IgD-negative memory B cell (primary cell): ENCODE data around the gene SIM2. TPM values are rescaled to one million over a fixed set of nuclear protein-coding genes. Genes with fewer than 3 reads are reported as not detected.

ENCODE experiments used
- H3K27ac Mint-ChIP-seq, 3 donors: one replicate each; pipeline ENCODE4 v1.8.0; 2020 to 2022; ENCODE audit warnings: mild to moderate bottlenecking in 3 of 3, mixed read lengths in 3 of 3, moderate library complexity in 1 of 3
- H3K27me3 Mint-ChIP-seq: one replicate; pipeline ENCODE4 v1.8.0; 2021; ENCODE audit warnings: mixed read lengths
- H3K36me3 Mint-ChIP-seq: one replicate; pipeline ENCODE4 v1.8.0; 2020; ENCODE audit warnings: mild to moderate bottlenecking, mixed read lengths
- H3K4me1 Mint-ChIP-seq, 3 donors: one replicate each; pipeline ENCODE4 v1.8.0; 2020 to 2022; ENCODE audit warnings: mixed read lengths in 3 of 3, mild to moderate bottlenecking in 1 of 3
- H3K4me3 Mint-ChIP-seq, 4 donors: one replicate each; pipeline ENCODE4 v1.8.0; 2020 to 2022; ENCODE audit warnings: mild to moderate bottlenecking in 4 of 4, mixed read lengths in 4 of 4, moderate library complexity in 3 of 4
- H3K9me3 Mint-ChIP-seq, 3 donors: one replicate each; pipeline ENCODE4 v1.8.0; 2020 to 2021; ENCODE audit warnings: mixed read lengths in 3 of 3, mild to moderate bottlenecking in 1 of 3
- polyA plus RNA-seq: library from polyadenylated mRNA; unstranded; fragments of 300-500 nt; fragmentation: Illumina TruSeq; gene quantifications from one replicate; pipeline ENCODE4 v1.2.3, GENCODE V29; 2021

SIM2 gene
- polyA plus RNA-seq, 1 donor from 2014 or later: not detected

DNA sequence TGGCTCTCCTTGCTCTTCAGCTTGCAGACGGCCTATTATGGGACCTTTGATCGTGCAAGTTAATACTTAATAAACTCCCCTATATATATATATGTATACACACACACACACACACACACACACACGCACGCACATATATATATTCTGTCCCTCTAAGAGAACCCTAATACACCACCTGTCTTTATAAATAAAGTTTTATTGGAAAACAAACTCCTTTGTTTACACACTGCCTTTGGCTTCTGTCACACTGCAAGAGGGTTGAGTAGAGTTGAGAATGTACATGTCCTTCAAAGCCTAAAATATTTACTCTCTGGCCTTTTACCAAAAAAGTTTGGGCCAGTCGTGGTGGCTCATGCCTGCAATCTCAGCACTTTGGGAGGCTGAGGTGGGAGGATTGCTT is 26.2 kb upstream of the SIM2 start:
- Mint-ChIP-seq H3K36me3 (peaks cover 5% of the 10 kb centered on the region), H3K27me3 (peaks cover 16% of the 10 kb centered on the region), H3K27ac (no peak overlapping the region), H3K4me3 (no peak overlapping the region), H3K4me1 (peaks cover 0 to 2% (median 0%) of the 10 kb centered on the region in 3 donors), H3K9me3 (peaks cover 1 to 4% (median 4%) of the 10 kb centered on the region in 3 donors)

- Mint-ChIP-seq H3K27ac (no peak overlapping the region), H3K4me1 (peaks cover 0 to 2% (median 0%) of the 10 kb centered on the region in 3 donors), H3K36me3 (peaks cover 5% of the 10 kb centered on the region), H3K4me3 (no peak overlapping the region), H3K27me3 (peaks cover 20% of the 10 kb centered on the region), H3K9me3 (peaks cover 4 to 13% (median 10%) of the 10 kb centered on the region in 3 donors)
Observed at GRCh38 chr21:36676039-36676950, 22.6 kb upstream of the SIM2 start.

GRCh38 chr21:36677443-36677842 is 21.5 kb upstream of the SIM2 start:
- peaks cover 10 to 16% (median 13%) of the 10 kb centered on the region in 3 donors for H3K9me3 Mint-ChIP-seq
- peaks cover 5% of the 10 kb centered on the region for H3K36me3 Mint-ChIP-seq
- H3K4me3 Mint-ChIP-seq: no peak overlapping the region
- H3K4me1 Mint-ChIP-seq: peaks cover 0 to 2% (median 0%) of the 10 kb centered on the region in 3 donors
- peaks cover 18% of the 10 kb centered on the region for H3K27me3 Mint-ChIP-seq
- H3K27ac Mint-ChIP-seq: no peak overlapping the region

- H3K4me1 Mint-ChIP-seq: peaks cover 0 to 2% (median 0%) of the 10 kb centered on the region in 3 donors
- peaks cover 5% of the 10 kb centered on the region for H3K36me3 Mint-ChIP-seq
- H3K27me3 Mint-ChIP-seq: peaks cover 24% of the 10 kb centered on the region
- H3K27ac Mint-ChIP-seq: no peak overlapping the region
- no peak overlapping the region for H3K4me3 Mint-ChIP-seq
- peaks cover 10 to 17% (median 13%) of the 10 kb centered on the region in 3 donors for H3K9me3 Mint-ChIP-seq
Observed at GRCh38 chr21:36678538-36678937, 20.4 kb upstream of the SIM2 start.

GRCh38 chr21:36681117-36681631 is 17.7 kb upstream of the SIM2 start:
- no peak overlapping the region for H3K27ac Mint-ChIP-seq
- H3K9me3 Mint-ChIP-seq: peaks cover 6 to 21% (median 13%) of the 10 kb centered on the region in 3 donors
- peaks cover 3% of the 10 kb centered on the region for H3K36me3 Mint-ChIP-seq
- peaks cover 24% of the 10 kb centered on the region for H3K27me3 Mint-ChIP-seq
- peak overlapping the region in 1 of 4 donors; percentile 41 for H3K4me3 Mint-ChIP-seq
- H3K4me1 Mint-ChIP-seq: peaks cover 0 to 2% (median 0%) of the 10 kb centered on the region in 3 donors

DNA sequence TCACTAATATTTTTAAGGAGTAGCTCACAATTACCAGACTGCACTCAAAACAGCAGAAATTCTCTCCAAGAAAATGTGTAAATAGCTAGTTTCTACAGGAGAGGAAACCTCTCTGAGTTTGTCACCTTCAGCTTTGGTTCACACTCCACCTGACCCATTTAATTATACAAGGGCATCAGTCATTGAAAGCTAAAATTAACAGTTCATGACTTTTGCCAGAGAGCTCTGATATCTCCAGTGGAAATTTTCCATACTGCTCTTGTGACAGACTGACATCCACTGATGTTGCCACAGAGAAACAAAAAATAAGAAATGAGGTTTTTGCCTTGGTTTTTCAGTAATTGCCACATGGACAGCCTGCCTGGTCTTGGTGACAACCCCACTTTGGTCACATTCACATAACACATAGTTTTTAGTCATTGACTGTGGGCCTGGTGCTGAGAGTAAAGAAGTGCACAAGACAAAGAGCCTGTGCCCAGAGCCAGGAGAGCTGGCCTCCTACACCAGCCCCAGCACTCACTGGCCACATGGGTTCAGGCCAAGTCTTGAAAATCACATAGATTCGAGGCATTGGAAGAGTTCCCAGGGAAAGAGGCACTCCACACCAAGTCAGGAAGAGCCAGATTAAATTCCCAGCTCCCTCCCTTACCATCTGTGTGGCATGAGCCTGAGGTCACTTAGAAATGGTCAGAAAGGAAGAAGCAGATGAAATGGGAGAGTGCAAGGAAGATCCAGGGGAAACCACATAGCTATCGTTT is 13.8 kb upstream of the SIM2 start:
- H3K27ac Mint-ChIP-seq: no peak overlapping the region
- peaks cover 6 to 11% (median 11%) of the 10 kb centered on the region in 3 donors for H3K9me3 Mint-ChIP-seq
- H3K4me3 Mint-ChIP-seq: no peak overlapping the region
- peaks cover 22% of the 10 kb centered on the region for H3K27me3 Mint-ChIP-seq
- H3K36me3 Mint-ChIP-seq: no peaks in the 10 kb centered on the region
- no peaks in the 10 kb centered on the region for H3K4me1 Mint-ChIP-seq

DNA sequence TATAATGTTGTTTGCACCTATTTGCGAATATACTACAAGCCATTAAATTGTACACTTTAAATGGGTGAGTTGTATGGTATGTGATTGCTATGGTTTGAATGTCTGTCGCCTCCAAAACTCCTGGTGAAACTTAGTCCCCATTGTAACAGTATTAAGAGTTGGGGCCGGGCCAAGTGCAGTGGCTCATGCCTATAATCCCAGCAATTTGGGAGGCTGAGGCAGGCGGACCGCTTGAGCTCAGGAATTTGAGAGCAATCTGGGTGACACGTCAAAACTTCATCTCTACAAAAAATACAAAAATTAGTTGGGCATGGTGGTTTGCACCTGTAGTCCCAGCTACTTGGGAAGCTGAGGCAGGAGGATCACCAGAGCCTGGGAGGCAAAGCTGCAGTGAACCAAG is 12.0 kb upstream of the SIM2 start:
- no peak overlapping the region for H3K27ac Mint-ChIP-seq
- no peaks in the 10 kb centered on the region for H3K36me3 Mint-ChIP-seq
- peaks cover 0 to 4% (median under 1%) of the 10 kb centered on the region in 3 donors for H3K9me3 Mint-ChIP-seq
- peaks cover 26% of the 10 kb centered on the region for H3K27me3 Mint-ChIP-seq
- H3K4me1 Mint-ChIP-seq: no peaks in the 10 kb centered on the region
- no peak overlapping the region for H3K4me3 Mint-ChIP-seq

- H3K27ac Mint-ChIP-seq: no peak overlapping the region
- H3K4me3 Mint-ChIP-seq: no peak overlapping the region
- H3K27me3 Mint-ChIP-seq: peaks cover 30% of the 10 kb centered on the region
- H3K4me1 Mint-ChIP-seq: no peaks in the 10 kb centered on the region
- H3K9me3 Mint-ChIP-seq: peaks cover 0 to 5% (median 4%) of the 10 kb centered on the region in 3 donors
- no peaks in the 10 kb centered on the region for H3K36me3 Mint-ChIP-seq
Observed at GRCh38 chr21:36688324-36688723, 10.6 kb upstream of the SIM2 start.

GRCh38 chr21:36689324-36689723 is 9.6 kb upstream of the SIM2 start:
- H3K4me3 Mint-ChIP-seq: no peak overlapping the region
- no peak overlapping the region for H3K27ac Mint-ChIP-seq
- H3K9me3 Mint-ChIP-seq: peaks cover 0 to 5% (median 0%) of the 10 kb centered on the region in 3 donors
- H3K36me3 Mint-ChIP-seq: no peaks in the 10 kb centered on the region
- H3K27me3 Mint-ChIP-seq: peaks cover 35% of the 10 kb centered on the region
- peaks cover 0 to 1% (median 0%) of the 10 kb centered on the region in 3 donors for H3K4me1 Mint-ChIP-seq

DNA sequence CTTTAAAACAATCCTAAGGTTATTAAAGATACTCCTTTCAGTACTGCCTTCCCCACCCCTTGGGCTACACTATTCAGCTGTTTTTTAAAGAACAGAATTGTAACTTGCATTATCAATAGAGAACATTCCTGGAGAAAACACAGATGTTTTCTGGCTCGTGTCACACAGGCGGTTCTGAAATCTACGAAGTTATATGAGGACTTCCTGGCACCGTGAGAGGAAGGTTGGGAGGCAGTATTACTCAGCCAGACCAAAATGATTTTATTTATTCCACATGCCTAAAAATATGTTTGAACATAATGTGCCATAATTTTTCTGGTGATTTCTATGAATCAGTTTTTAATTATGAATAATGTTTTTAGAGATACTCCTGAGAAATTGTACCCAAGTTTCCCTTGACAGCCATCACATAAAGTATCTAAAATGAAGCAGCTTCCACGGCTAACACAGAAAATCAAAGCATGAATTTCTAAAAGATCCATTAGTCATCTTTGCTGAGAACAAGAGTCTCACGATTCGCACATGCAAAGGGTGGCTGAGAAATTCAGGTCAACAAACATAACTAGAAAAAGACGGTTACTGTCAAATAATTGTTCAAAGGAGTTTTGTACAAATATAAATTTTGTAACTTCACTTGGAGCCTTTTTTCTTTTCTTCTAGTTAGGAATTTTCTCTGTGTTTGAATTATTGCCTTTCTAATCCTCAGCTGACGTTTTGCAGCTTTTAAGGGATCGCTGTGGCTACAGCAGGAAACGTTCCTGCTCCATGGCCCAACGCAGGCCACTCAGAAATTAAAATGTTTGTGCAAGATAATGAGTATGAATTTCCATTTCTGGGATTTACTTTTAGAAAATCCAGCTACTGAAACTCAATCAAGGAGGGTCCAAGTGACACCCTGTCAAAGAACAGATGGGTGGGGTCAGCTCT is 8.0 kb upstream of the SIM2 start:
- Mint-ChIP-seq H3K36me3 (no peaks in the 10 kb centered on the region), H3K4me3 (no peak overlapping the region), H3K27ac (peak overlapping the region in 2 of 3 donors; percentile 7 to 31), H3K9me3 (peaks cover 0 to 5% (median 0%) of the 10 kb centered on the region in 3 donors), H3K4me1 (peaks cover 0 to 1% (median 0%) of the 10 kb centered on the region in 3 donors), H3K27me3 (peaks cover 47% of the 10 kb centered on the region)

DNA sequence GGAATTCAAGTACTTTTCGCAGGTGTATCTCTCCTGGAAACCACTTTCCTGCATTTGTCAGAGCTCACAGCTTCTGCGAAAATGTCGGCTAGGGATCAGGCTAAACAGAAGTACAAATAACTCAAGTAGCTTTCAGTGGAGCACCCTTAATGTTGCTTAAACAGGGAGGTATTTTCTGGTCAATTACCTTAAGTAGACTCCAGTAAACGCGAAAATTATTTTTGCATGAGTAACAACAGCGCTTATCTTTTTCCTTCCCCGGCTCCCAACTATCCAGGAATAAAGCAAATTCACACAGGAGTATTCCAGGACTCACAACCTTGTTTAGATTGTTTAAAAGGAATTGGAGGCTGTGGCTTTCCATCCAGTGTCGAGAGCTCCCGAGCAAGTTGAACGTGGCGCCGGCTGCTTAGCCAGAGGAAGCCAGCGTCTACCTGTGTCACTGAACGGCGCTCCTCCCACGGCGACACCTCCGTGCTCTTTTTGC is 7.3 kb upstream of the SIM2 start:
- Mint-ChIP-seq H3K27me3 (peaks cover 54% of the 10 kb centered on the region), H3K36me3 (no peaks in the 10 kb centered on the region), H3K4me3 (no peak overlapping the region), H3K9me3 (peaks cover 0 to 5% (median 0%) of the 10 kb centered on the region in 3 donors), H3K4me1 (peaks cover 0 to 1% (median 0%) of the 10 kb centered on the region in 3 donors), H3K27ac (peak overlapping the region in 1 of 3 donors; percentile 7)

DNA sequence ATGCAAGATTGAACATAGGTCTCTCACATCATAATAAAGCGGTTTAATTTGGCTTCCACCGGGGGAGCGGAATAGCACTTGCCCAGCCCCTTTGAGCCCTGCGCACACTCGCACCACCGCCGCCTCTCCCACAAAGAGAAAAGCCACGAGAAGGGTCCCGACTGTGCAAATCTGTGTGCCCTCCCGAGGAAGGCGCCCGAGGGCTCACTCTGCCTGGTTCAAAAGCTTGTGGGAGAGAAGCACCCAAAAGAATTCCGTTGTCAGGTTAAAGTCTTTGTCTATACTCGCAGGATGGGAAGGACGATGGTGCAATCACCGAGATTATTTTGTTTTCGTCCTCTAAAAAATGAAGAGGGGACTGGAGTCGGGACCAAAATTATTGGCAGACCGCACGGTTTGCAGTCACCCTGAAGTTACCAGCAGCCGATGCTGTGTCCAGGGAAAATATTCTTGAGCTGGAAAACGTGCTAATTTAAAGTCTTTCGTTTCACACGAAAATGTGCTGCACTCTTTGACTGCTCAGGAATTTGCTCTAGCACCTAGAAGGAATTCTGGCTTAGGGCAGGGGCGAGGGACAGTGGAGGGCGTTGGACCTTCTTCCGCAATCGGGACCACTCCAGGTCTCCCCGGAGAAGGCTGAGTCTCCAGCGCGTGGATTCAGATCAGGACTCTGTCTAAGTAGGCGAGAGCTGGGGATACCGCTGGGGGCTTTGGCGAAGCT is 6.6 kb upstream of the SIM2 start:
- no peak overlapping the region for H3K27ac Mint-ChIP-seq
- H3K4me3 Mint-ChIP-seq: peak overlapping the region in 1 of 4 donors; percentile 39

DNA sequence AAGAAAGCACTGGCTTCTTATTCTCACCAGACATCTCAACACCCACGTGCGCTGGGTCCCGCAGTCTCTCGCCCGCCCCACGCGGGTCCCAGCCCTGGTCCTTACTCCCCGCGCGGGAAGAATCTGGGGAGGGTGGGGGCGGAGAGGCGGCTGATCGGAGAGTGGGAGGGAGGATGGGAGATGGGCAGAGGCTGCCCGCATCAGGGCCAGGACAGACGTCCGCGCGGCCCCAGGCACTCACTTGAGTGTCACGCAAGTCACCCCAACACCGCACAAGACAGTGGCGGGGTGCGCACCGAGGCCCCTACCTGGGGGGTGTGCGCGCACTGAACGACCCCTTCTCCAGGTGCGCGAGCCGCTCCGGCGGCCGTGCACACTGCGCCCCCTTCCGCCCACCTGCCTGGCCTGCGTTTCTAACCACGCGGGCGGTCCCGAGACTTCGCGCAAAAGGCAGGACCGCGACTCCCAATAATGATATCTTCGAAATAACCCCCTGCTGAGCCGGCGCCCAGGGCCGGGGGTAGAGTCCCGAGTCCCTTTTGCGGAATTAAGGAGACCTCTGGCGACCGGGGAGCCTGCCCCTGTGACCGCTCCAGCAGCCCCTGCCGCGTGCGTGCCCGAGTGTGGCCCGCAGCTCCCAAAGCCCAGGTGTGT is 6.0 kb upstream of the SIM2 start:
- Mint-ChIP-seq H3K4me1 (peaks cover 0 to 1% (median 0%) of the 10 kb centered on the region in 3 donors), H3K27me3 (peaks cover 56% of the 10 kb centered on the region), H3K4me3 (peak overlapping the region in 1 of 4 donors; percentile 37), H3K27ac (no peak overlapping the region), H3K36me3 (no peaks in the 10 kb centered on the region), H3K9me3 (peaks cover 0 to 5% (median 0%) of the 10 kb centered on the region in 3 donors)

More for the DNA sequence above, 6.6 kb upstream of the SIM2 start:
- Mint-ChIP-seq H3K4me1 (peaks cover 0 to 1% (median 0%) of the 10 kb centered on the region in 3 donors), H3K27me3 (peaks cover 58% of the 10 kb centered on the region), H3K9me3 (peaks cover 0 to 5% (median 0%) of the 10 kb centered on the region in 3 donors), H3K36me3 (no peaks in the 10 kb centered on the region)
